Measurements from ENCODE around the gene LTBP2.

LTBP2 gene

GRCh38 chr14:74522740-74523139, 89.3 kb downstream of the LTBP2 start:
- no peak for DNase-seq

DNA sequence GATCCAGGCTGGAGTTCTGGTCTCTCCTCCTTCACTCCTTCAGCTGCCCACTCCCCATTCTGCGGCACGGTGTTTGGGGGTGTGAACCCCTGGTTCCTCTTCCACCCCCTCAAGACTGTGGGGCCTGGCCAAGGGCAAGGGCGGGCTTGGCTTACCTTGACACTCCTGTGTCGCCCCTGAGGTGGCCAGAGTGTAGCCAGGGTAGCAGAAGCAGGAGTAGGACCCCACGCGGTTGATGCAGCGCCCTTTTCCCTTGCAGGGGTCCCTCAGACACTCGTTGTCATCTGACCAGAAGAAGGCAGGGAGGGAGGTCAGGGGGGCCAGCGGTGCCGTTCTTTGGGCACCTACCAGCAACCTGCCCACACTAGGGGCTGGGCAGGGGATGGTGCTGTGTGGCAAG, 90.3 kb downstream of the LTBP2 start:
- no peak for DNase-seq

DNA sequence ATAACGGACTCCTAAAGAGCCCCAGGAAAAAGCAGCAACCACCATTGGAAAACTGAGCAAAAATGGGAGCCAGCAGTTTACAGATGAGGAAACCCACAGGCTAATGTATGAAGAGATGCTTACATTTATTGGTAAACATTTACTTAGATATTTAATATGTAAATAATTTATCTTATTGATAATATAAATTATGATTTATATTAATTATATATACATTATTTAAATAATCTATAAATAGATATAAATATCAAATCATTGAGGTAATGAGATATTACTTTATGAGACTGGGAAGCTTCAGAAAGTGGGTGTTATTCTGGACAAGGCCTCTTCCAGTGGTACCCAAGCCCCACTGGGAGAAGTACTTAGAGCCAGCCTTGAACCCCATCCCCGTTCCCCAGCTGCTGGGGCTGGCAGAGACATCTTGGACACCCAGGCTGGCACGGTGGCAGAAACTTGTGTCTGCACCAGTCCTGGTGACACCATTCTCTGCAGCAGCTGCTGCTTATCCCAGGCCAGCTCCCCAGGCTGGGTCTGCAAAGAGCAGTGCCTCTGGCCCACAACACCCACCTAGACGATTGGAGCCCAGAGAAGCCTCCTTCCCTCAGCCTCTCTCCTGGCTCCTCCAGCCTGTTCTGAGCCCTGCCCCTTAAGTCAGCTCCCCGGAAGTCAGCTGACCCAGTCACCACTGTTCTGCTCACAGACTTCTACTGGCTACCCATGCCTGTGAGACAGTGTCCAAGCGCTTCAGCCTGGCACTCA, 92.5 kb downstream of the LTBP2 start:
- DNase-seq = no peak

DNA sequence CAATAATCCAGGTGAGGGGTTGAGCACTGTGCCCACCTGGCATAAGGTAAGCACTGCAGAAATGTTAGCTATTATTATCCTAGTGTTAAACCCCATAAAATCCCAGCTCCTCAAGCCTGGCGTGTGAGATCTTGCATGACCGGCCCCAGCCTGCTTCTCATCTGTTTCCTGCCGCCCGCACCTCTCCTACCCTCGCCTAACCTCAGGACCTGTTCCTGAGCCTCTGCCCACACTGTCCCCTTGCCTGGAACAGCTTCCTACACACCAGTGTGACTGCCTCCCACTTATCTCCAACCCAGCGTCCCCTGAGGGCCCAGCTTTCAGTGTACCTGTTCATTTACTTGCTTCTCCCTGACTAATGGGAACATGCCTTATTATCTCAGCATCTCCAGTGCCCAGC, 93.8 kb downstream of the LTBP2 start:
- no peak for DNase-seq

DNA sequence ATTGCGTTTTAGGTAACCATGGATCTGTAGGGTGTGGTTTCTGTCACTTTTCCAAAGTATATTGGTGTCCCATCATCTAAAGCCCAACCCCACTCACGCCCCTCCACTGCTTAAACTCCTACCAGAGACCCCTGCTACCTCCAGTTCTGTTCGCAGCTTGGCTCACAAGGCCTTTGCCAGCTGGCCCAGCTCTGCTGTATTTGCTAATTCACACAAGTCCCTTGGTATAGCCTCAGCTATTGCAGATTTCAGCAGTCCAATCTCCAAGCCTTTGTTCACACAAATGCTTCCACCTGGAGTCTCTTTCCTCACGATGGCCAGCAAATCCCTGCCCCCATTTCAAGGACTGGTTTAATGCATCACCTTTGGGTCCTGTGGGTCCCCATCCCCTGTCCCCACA, 94.3 kb downstream of the LTBP2 start:
- no peak for DNase-seq

GRCh38 chr14:74516451-74517160, 95.4 kb downstream of the LTBP2 start:
- no peak for DNase-seq

- no peak for DNase-seq
These were observed 96.1 kb downstream of the LTBP2 start for GRCh38 chr14:74515891-74516412.

- no peak for DNase-seq
These were observed 97.5 kb downstream of the LTBP2 start for GRCh38 chr14:74514471-74514941.

GRCh38 chr14:74511966-74512830, 99.8 kb downstream of the LTBP2 start:
- DNase-seq = no peak

- DNase-seq = no peak
These were observed 101.1 kb downstream of the LTBP2 start for GRCh38 chr14:74510959-74511409.

- no peak for DNase-seq
These were observed 101.7 kb downstream of the LTBP2 start for GRCh38 chr14:74510223-74510931.

DNA sequence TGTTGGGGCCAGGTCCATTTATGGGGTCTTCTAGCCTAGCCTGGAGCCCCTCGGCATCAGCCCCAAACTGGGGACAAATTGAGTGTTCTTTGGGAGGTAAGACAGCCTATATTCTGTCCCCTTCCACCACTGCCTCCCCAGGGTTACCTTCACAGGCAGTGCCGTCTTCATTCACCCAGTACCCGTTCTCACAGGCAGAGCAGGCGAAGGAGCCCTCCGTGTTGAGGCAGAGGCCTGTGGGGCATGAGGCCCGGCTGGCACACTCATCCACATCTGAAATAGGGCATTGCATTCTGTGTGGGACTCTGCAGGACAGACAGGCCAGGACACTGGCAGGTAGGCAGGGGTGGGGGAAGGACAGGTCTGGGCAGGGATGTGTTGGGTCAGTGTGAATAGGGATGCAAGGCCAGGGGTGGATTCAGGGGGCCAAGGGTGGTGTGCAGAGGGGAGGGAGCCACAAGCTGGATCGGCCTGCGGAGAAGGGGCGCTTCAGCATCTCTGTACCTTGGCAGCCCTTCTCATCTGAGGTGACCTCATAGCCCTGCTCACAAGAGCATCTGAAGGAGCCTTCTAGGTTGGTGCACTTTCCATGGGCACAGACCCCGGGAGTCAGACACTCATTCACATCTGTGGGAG, 102.3 kb downstream of the LTBP2 start:
- no peak for DNase-seq

DNA sequence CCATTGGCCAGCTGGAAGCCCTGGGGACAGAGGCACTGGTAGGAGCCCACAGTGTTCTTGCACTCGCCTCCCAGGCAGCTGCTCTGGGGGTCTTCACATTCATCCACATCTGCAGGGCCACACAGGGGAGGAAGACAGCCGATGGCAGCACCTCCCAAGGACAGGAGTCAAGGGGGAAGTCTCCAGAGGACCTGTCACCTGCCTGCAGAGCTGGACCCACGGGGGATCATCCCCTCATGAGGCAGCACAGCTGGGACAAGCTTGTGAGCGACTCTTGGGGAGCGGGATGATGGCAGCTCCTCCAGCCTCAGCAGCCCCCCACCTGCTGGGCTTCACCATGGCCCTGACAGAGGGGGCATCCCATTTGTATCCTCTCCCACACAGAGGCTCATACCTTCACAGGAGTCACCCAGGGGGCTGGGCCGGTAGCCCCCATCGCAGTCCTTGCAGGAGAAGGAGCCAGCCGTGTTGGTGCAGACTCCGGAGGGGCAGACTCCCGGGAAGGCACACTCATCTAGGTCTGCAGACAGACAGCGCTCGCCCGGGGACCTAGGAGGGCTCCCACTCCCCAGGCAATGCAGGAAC, 103.1 kb downstream of the LTBP2 start:
- no peak for DNase-seq

DNA sequence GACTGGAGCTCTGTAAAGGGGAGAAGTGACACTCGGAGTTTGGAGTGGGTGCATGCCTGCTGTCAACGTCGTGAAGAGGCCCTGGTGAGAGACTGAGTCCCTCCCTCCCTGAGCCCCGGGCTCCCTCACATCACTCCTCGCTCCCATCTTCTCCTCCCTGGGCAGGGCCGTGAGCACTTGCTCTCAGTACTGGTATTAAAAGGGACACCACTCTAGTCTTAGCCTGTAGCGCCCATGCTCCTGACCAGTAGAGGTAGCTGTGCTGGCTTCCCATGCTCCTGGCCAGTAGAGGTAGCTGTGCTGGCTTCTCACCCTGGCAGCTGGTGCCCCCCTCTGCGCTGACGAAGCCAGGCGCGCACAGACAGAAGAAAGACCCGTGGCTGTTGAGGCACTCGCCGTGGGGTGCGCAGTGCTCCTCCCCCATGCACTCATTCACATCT, 103.7 kb downstream of the LTBP2 start:
- no peak for DNase-seq

DNA sequence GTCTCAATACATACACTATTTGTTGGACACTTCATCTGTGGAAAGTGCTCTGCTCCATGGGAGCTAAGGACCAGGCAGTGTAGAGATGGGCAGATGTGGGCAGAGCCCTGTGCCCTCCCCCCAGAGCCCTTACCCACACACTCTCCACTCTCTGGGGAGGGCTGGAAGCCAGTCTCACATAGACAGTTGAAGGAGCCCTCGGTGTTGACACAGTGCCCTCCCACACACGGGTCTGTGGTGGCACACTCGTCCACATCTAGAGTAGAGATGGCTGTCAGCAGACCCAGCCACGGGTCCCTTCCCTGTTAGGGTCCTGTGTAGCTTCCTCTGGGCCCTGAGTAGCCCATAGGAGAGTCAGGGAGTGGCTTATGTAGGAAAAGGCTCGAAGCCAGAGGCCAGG, 104.2 kb downstream of the LTBP2 start:
- no peak for DNase-seq

GRCh38 chr14:74507085-74507484, 105.0 kb downstream of the LTBP2 start:
- no peak for DNase-seq

- no peak for DNase-seq
These were observed 105.6 kb downstream of the LTBP2 start for GRCh38 chr14:74506411-74506851.

GRCh38 chr14:74505831-74506230, 106.2 kb downstream of the LTBP2 start:
- DNase-seq = no peak

GRCh38 chr14:74504874-74505720, 106.9 kb downstream of the LTBP2 start:
- DNase-seq = no peak

- DNase-seq = no peak
These were observed 107.6 kb downstream of the LTBP2 start for GRCh38 chr14:74504412-74504811.

Data from effector CD8-positive, alpha-beta T cell (primary cell).